HG02943 (cell line): Measurements from ENCODE around the gene MACROD1.

Experiments
- ATAC-seq: cut with Tn5 transposase; IDR thresholded peaks from one replicate; pipeline ENCODE4 v1.9.1; 2021; ENCODE audit warnings: mild to moderate bottlenecking, low read depth, moderate library complexity; ENCODE audit not compliant: unreplicated experiment

The MACROD1 gene

GRCh38 chr11:64095273-64095817 is 70.6 kb downstream of the MACROD1 start:
- ATAC-seq = no peak

DNA sequence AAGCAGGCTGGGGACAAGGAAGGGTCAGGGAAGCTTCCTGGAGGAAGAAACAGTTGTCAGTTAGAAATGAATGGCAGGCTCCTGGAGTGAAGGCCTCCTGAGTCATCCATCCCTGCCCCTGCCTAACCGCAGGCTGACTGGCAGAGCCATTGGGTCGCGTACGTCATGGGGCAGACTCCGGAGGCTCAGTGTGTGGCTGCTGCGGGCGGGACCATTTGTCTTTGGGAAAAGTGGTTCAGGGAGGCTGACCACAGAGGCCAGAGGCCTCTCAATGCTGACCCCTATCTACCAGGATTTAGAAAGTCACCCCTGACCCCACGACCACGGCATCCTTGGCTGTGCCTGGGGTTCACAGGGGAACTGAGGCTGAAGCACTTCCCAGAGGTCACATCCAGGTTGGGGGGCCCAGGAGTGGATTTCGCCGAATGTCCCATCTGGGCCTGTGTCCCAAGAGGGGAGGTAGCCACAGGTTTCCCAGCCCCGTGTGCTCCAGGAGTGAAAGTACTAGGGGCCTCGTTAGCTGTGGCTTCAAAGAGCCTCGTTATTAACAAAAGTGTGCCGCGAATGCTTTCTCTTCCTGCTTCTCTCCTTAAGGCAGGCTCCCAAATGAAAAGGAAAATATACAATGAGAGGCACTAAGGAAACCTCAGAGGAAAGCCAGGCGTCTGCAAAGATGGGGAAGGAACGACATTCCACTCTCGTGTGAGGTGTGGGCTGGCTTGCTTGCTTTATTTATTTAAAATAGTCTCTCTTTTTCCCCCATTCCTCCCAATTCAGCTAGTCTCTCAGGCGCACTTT is 71.3 kb downstream of the MACROD1 start:
- ATAC-seq = no peak

DNA sequence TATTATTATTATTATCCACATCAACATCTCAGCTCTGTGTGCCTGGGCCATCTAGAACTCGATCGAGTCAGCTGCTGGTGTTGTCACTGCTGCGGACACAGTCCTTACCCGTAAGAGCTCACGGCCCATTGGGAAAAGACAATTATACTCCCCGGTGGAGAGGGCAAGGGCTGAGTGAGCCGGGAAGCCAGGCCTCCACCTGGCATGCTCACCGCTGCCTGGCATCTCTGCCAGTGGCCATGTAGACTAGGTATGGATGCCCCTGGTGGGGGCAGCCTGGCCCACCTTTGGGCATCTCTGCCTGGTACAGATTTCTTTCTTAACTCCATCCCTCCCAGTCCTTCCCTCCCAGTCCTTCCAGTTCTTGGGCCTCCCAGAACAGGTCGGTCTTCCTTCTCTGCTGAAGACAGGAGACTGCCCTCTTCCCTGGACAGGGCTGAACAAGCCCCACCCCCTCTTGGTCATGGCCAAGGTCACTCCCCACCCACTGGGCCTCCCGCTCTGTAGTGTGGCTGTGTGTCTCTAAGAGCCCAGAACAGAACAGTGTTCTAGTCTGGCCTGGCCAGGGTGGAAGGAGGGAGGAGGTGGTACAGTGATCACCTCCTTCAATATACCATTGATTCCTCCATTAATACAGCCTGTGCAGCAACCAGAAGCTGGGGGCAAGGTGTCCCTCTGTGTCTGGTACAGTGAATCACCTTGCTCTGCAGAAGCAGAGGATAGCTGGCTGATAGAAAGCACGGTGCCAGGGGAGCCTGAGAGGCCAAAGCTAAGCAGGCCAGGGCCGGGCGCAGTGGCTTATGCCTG is 72.5 kb downstream of the MACROD1 start:
- no peak for ATAC-seq

GRCh38 chr11:64092761-64093136 is 73.2 kb downstream of the MACROD1 start:
- ATAC-seq = no peak

GRCh38 chr11:64092111-64092760 is 73.7 kb downstream of the MACROD1 start:
- ATAC-seq = no peak

GRCh38 chr11:64090806-64091516 is 75.0 kb downstream of the MACROD1 start:
- ATAC-seq = no peak

GRCh38 chr11:64089915-64090805 is 75.8 kb downstream of the MACROD1 start:
- ATAC-seq = no peak

DNA sequence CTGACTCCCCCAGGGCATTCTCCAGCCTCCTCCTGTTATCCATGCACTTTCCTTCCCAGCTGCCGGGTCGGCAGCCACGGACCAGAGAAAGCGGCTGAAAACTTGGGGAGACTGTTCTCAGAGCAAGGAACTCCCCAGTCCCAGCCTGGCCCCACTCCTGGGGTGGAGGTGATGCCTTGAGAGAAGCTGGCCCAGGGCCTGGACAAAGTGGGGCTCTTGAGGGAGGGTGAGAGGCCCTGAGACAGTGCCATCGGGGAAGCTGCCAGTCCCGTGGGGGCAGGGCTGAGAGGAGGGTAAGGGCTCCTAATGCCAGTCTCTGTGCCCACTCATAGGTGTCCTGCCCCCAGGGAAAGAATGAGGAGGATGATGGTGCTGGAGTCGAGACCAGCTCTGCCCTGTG is 76.4 kb downstream of the MACROD1 start:
- ATAC-seq = no peak

DNA sequence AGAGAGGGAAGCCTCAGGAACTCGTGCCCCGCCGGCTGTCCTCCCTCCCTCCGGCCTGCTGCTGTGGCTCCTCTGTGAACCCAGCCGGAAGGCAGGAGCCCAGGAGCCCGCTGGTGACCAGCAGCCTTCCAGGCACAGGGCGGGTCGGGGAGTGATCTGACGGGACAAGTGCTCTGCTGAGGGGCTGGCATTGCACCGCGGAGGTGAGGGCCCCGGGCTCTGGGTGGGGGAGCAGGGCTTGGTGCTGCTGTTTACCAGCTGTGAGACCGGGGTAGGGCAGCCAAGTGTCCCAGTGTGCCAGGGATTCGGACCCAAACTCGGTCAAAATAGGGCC is 76.9 kb downstream of the MACROD1 start:
- ATAC-seq = no peak

GRCh38 chr11:64088162-64089026 is 77.5 kb downstream of the MACROD1 start:
- no peak for ATAC-seq

GRCh38 chr11:64086258-64087123 is 79.4 kb downstream of the MACROD1 start:
- ATAC-seq = no peak

GRCh38 chr11:64085906-64086257 is 80.0 kb downstream of the MACROD1 start:
- no peak for ATAC-seq

GRCh38 chr11:64084951-64085710 is 80.8 kb downstream of the MACROD1 start:
- ATAC-seq = no peak

DNA sequence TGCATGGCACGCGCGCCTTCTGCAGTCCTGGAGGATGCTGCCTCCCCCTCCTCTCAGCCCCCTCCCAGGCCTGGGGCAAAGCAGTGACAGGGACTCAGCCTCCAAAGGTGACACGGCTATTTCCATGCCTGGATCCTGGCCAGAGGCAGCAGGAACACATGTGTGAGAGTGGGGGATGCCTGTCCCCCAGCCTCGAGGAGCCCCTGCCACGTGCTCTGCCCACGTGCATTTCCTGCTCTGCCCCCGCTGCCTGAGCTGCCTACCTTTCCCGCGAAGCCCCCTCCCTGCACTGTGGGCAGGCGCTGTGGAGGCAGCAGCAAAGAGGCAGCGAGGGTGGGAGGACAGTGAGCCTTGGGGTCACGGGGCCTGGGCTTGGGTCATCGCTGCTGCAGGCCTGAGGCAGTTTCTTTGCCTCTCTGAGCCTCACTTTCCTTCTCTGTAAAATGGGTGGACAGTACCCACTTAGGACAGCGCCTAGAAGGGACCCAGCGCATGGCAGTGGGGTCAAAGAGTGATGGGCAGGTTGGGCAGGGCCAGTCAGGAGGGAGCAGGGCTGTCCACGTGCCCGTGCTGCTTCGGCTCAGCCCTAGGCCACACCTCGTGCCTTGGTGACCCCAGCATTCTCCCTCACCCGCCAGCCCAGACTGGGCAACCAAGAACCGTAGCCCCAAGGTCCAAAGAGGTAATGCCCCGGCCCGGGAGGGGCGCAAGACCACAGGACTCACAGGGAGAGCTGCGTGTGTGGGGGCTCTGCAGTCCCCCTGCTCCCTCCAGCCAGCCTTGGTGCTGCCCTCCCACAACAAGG is 81.6 kb downstream of the MACROD1 start:
- ATAC-seq = no peak

DNA sequence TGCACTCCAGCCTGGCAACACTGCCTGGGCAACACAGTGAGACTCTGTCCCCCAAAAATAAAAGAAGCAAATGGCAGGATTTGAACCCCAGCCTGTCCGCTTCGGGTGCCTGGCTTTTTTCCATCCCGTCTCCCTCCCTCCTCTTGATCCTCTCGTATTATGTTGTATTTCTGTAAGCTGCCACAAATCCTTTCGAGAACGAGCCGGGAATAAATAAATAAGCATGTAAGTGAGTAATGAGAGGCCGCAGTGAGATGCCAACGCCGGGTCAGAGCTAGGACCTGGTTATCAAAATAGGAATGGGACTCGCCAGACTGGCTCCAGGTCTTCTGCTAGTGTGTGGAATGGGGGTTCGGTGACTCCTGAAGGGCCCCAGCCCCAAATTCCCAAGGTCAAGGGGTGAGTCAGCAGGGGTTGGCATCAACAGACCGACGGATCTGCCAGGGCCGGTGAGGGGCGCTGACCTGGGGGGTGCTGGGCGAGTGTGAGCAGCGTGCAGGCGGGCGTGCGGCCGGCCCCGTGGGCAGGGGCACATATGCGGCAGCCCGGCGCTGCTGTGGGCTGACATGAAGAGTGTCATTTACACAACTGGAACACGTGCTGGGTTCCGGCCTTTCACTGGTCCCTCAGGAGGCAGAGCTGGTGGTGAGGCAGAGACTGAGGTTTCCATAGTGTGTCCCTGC is 82.4 kb downstream of the MACROD1 start:
- ATAC-seq = no peak
